ENCODE results near the gene DDX20. TPM values are rescaled to one million over a fixed set of nuclear protein-coding genes. Genes with fewer than 3 reads are reported as not detected.

Gene DDX20
- total and polyA plus RNA-seq, 8 donors: 0.58 to 55.6 (median 9.6) TPM

GRCh38 chr1:111729946-111730681, 25.6 kb upstream of the DDX20 start:
- H3K4me1 ChIP-seq: peaks cover 24 to 73% (median 48%) of the 10 kb centered on the region in 4 donors
- H3K9me3 ChIP-seq: no peaks in the 10 kb centered on the region
- no peaks in the 10 kb centered on the region for H3K27me3 ChIP-seq
- H3K27ac ChIP-seq: peak overlapping the region in 2 of 5 donors; percentile 26 to 32
- DNase-seq: no peak
- 72 to 85% (median 83%) methylated on average over 7 of the region's 7 CpGs for WGBS, 5 donors
- intact Hi-C loops (cut with DNase I; ENCODE audit: low total_unique reads): no loop called here
- no peak overlapping the region for H3K4me3 ChIP-seq
- TF ChIP-seq POLR2A (IDR thresholded peaks at IDR 0.05) (no peak), POLR2AphosphoS5 (IDR thresholded peaks at IDR 0.05) (no peak), EP300 (IDR thresholded peaks at IDR 0.05) (no peak), CTCF (IDR thresholded peaks at IDR 0.05) (no peak)
- peaks cover 0 to 15% (median 10%) of the 10 kb centered on the region in 4 donors for H3K36me3 ChIP-seq

- peaks cover 0 to 15% (median 10%) of the 10 kb centered on the region in 4 donors for H3K36me3 ChIP-seq
- no peak overlapping the region for H3K4me3 ChIP-seq
- 52 to 75% (median 62%) methylated on average over 4 of the region's 4 CpGs for WGBS, 5 donors
- peaks cover 24 to 73% (median 46%) of the 10 kb centered on the region in 4 donors for H3K4me1 ChIP-seq
- no peak for DNase-seq
- intact Hi-C loops (cut with DNase I; ENCODE audit: low total_unique reads): no loop called here
- H3K9me3 ChIP-seq: no peaks in the 10 kb centered on the region
- peak overlapping the region in 2 of 5 donors; percentile 26 to 32 for H3K27ac ChIP-seq
- TF ChIP-seq CTCF (IDR thresholded peaks at IDR 0.05): no peak
- TF ChIP-seq POLR2A (IDR thresholded peaks at IDR 0.05): no peak
- TF ChIP-seq EP300 (IDR thresholded peaks at IDR 0.05): no peak
- no peak for TF ChIP-seq POLR2AphosphoS5 (IDR thresholded peaks at IDR 0.05)
- H3K27me3 ChIP-seq: no peaks in the 10 kb centered on the region
Measured at GRCh38 chr1:111730706-111731105, 25.0 kb upstream of the DDX20 start.

GRCh38 chr1:111731956-111732355, 23.7 kb upstream of the DDX20 start:
- Histone ChIP-seq H3K36me3 (peaks cover 0 to 8% (median 6%) of the 10 kb centered on the region in 4 donors), H3K4me3 (no peak overlapping the region), H3K27me3 (no peaks in the 10 kb centered on the region), H3K4me1 (peaks cover 26 to 80% (median 55%) of the 10 kb centered on the region in 4 donors), H3K9me3 (no peaks in the 10 kb centered on the region), H3K27ac (no peak overlapping the region)
- intact Hi-C loops (cut with DNase I; ENCODE audit: low total_unique reads): no loop called here
- 74 to 84% (median 82%) methylated on average over 6 of the region's 6 CpGs for WGBS, 5 donors
- TF ChIP-seq EP300 (IDR thresholded peaks at IDR 0.05): no peak
- TF ChIP-seq CTCF (IDR thresholded peaks at IDR 0.05): no peak
- no peak for TF ChIP-seq POLR2AphosphoS5 (IDR thresholded peaks at IDR 0.05)
- no peak for TF ChIP-seq POLR2A (IDR thresholded peaks at IDR 0.05)
- no peak for DNase-seq

- intact Hi-C loops (cut with DNase I; ENCODE audit: low total_unique reads): no loop called here
- Histone ChIP-seq H3K27me3 (no peaks in the 10 kb centered on the region), H3K9me3 (no peaks in the 10 kb centered on the region), H3K4me3 (no peak overlapping the region), H3K36me3 (peaks cover 0 to under 1% (median 0%) of the 10 kb centered on the region in 4 donors), H3K27ac (peak overlapping the region in 4 of 5 donors; percentile 72 to 81 (median 77)), H3K4me1 (peaks cover 32 to 87% (median 62%) of the 10 kb centered on the region in 4 donors)
- WGBS, 5 donors: 85 to 96% (median 91%) methylated on average over 7 of the region's 7 CpGs
- no peak for DNase-seq
- no peak for TF ChIP-seq POLR2AphosphoS5 (IDR thresholded peaks at IDR 0.05)
- TF ChIP-seq POLR2A (IDR thresholded peaks at IDR 0.05): no peak
- no peak for TF ChIP-seq CTCF (IDR thresholded peaks at IDR 0.05)
- no peak for TF ChIP-seq EP300 (IDR thresholded peaks at IDR 0.05)
Measured at GRCh38 chr1:111732718-111733117, 23.0 kb upstream of the DDX20 start.
